ENCODE measurements around the gene PLEKHO1. TPM values are rescaled to one million over a fixed set of nuclear protein-coding genes. Genes with fewer than 3 reads are reported as not detected.
"Not testable (repeated sequence)": the region's sequence is repeated elsewhere in the genome, so short reads cannot be mapped to it uniquely, and the experiment has no call there.

Gene PLEKHO1
- total RNA-seq, 1 experiment from 2014 or later: 67.2 TPM

GRCh38 chr1:150194381-150195031, 44.8 kb downstream of the PLEKHO1 start:
- no peaks in the 10 kb centered on the region for H3K9me3 ChIP-seq (ENCODE audit: low read depth, low read length, poor library complexity, severe bottlenecking)
- ChIA-PET POLR2A (ENCODE audit: low non-redundant PET) (no interaction called here), CTCF (no interaction called here)
- H3K36me3 ChIP-seq (ENCODE audit: insufficient read depth, low read length, poor library complexity, severe bottlenecking): no peaks in the 10 kb centered on the region
- BruUV-seq (replicated peaks): no TSS peak
- H3K4me1 ChIP-seq (ENCODE audit: insufficient read depth, low read length, poor library complexity, severe bottlenecking): no peaks in the 10 kb centered on the region
- intact Hi-C loops (cut with micrococcal nuclease; ENCODE audit: unreplicated experiment): no loop called here
- DNase-seq (ENCODE audit: low spot score): no peak
- no peak overlapping the region for H3K4me3 ChIP-seq (ENCODE audit: low read depth, low read length, poor library complexity, severe bottlenecking)
- H3K27me3 ChIP-seq (replicated peaks; ENCODE audit: insufficient read depth, low read depth, low read length, poor library complexity): no peaks in the 10 kb centered on the region
- no peak overlapping the region for H3K27ac ChIP-seq (ENCODE audit: low read depth, low read length, poor library complexity, severe bottlenecking)
- TF ChIP-seq EZH2 (IDR thresholded peaks at IDR 0.05; ENCODE audit: borderline replicate concordance, low read depth, low read length, poor library complexity, severe bottlenecking) (no peak), CTCF (conservative IDR thresholded peaks at IDR 0.05; ENCODE audit: low read depth, low read length) (no peak)

- Histone ChIP-seq H3K9me3 (ENCODE audit: low read depth, low read length, poor library complexity, severe bottlenecking) (no peaks in the 10 kb centered on the region), H3K27me3 (replicated peaks; ENCODE audit: insufficient read depth, low read depth, low read length, poor library complexity) (no peaks in the 10 kb centered on the region), H3K4me3 (ENCODE audit: low read depth, low read length, poor library complexity, severe bottlenecking) (no peak overlapping the region), H3K27ac (ENCODE audit: low read depth, low read length, poor library complexity, severe bottlenecking) (no peak overlapping the region), H3K4me1 (ENCODE audit: insufficient read depth, low read length, poor library complexity, severe bottlenecking) (no peaks in the 10 kb centered on the region), H3K36me3 (ENCODE audit: insufficient read depth, low read length, poor library complexity, severe bottlenecking) (no peaks in the 10 kb centered on the region)
- intact Hi-C loops (cut with micrococcal nuclease; ENCODE audit: unreplicated experiment): no loop called here
- no TSS peak for BruUV-seq (replicated peaks)
- ChIA-PET POLR2A (ENCODE audit: low non-redundant PET) (no interaction called here), CTCF (no interaction called here)
- DNase-seq (ENCODE audit: low spot score): no peak
- no peak for TF ChIP-seq EZH2 (IDR thresholded peaks at IDR 0.05; ENCODE audit: borderline replicate concordance, low read depth, low read length, poor library complexity, severe bottlenecking)
- TF ChIP-seq CTCF (conservative IDR thresholded peaks at IDR 0.05; ENCODE audit: low read depth, low read length): no peak
Measured at GRCh38 chr1:150196417-150196816, 46.7 kb downstream of the PLEKHO1 start.

- no peak overlapping the region for H3K27ac ChIP-seq (ENCODE audit: low read depth, low read length, poor library complexity, severe bottlenecking)
- H3K4me3 ChIP-seq (ENCODE audit: low read depth, low read length, poor library complexity, severe bottlenecking): no peak overlapping the region
- H3K4me1 ChIP-seq (ENCODE audit: insufficient read depth, low read length, poor library complexity, severe bottlenecking): no peaks in the 10 kb centered on the region
- no peaks in the 10 kb centered on the region for H3K27me3 ChIP-seq (replicated peaks; ENCODE audit: insufficient read depth, low read depth, low read length, poor library complexity)
- no peak for TF ChIP-seq CTCF (conservative IDR thresholded peaks at IDR 0.05; ENCODE audit: low read depth, low read length)
- TF ChIP-seq EZH2 (IDR thresholded peaks at IDR 0.05; ENCODE audit: borderline replicate concordance, low read depth, low read length, poor library complexity, severe bottlenecking): no peak
- POLR2A ChIA-PET (ENCODE audit: low non-redundant PET): interaction anchor here (0.5 kb wide), 1 partner anchor 320 kb away, joined by 3 read pairs; a partner anchor contains a TSS
- DNase-seq (ENCODE audit: low spot score): no peak
- no peaks in the 10 kb centered on the region for H3K36me3 ChIP-seq (ENCODE audit: insufficient read depth, low read length, poor library complexity, severe bottlenecking)
- CTCF ChIA-PET: no interaction called here
- H3K9me3 ChIP-seq (ENCODE audit: low read depth, low read length, poor library complexity, severe bottlenecking): no peaks in the 10 kb centered on the region
- BruUV-seq (replicated peaks): no TSS peak
- intact Hi-C loops (cut with micrococcal nuclease; ENCODE audit: unreplicated experiment): no loop called here
Measured at GRCh38 chr1:150207281-150207971, 57.7 kb downstream of the PLEKHO1 start.

GRCh38 chr1:150208460-150208859, 58.7 kb downstream of the PLEKHO1 start:
- intact Hi-C loops (cut with micrococcal nuclease; ENCODE audit: unreplicated experiment): not testable (repeated sequence)

More at GRCh38 chr1:150208460-150208859, 58.7 kb downstream of the PLEKHO1 start:
- BruUV-seq (replicated peaks); H3K27me3 ChIP-seq (replicated peaks; ENCODE audit: insufficient read depth, low read depth, low read length, poor library complexity); H3K4me3 ChIP-seq (ENCODE audit: low read depth, low read length, poor library complexity, severe bottlenecking); CTCF ChIA-PET; POLR2A ChIA-PET (ENCODE audit: low non-redundant PET); DNase-seq (ENCODE audit: low spot score); H3K4me1 ChIP-seq (ENCODE audit: insufficient read depth, low read length, poor library complexity, severe bottlenecking); H3K27ac ChIP-seq (ENCODE audit: low read depth, low read length, poor library complexity, severe bottlenecking); H3K9me3 ChIP-seq (ENCODE audit: low read depth, low read length, poor library complexity, severe bottlenecking); H3K36me3 ChIP-seq (ENCODE audit: insufficient read depth, low read length, poor library complexity, severe bottlenecking): not testable (repeated sequence)
